ENCODE results near the gene DNASE1L2.
"Not testable (repeated sequence)": the region's sequence is repeated elsewhere in the genome, so short reads cannot be mapped to it uniquely, and the experiment has no call there.

Gene DNASE1L2

DNA sequence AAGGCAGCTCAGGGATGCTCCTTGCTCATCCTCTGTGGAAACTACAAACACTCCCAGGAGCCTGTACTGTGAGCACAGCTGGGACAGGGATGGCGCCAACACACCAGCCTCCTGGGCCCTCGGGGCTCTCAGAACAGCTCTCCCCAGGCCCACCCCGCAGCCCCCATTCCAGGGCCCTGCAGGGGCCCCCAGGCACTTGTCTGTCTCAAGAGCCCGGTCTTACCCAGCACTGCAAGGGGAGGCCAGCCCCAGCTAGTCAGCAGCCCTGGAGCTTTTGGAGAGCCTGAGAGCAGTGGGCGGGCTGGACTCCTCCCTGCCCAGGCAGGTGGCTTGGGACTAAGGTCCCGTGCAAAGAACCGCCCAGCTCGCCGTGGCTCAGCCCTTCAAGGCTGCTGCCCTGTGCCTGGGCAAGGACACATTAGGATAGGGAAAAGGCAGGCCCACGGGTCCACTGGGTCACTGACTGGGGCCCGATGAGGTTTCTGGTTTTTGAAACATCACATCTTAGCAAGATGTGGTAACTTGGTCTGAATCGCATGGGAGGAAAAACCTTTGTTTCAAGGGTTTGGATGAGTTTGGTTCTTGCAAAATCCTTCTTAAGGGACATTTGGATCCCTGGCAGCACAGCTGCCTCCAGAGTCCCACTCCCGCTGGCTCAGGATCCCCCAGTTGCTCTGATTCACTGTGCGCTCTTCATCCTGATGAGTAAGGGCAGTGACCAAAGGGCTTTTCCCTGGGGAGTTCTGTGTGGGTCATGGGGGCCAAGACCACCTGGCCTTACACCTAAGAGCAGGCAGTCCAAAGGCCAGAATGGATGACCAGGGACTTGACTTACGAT is 2.8 kb downstream of the DNASE1L2 start:
- no peak for DNase-seq (ENCODE audit: low spot score)

DNA sequence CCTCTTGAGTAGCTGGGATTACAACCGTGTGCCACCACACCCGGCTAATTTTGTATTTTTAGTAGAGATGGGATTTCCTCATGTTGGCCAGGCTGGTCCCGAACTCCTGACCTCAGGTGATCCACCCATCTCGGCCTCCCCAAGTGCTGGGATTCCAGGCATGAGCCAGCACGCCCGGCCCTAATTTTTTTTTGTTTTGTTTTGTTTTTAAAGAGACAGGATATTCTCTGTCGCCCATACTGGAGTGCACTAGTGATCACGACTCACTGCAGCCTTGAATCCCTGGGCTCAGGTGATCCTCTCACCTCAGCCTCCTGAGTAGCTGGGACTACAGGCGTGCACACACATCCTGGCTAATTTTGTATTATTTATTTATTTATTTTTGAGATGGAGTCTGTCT is 4.1 kb downstream of the DNASE1L2 start:
- not testable (repeated sequence) for DNase-seq (ENCODE audit: low spot score)

- DNase-seq (ENCODE audit: low spot score) = no peak
Observed at GRCh38 chr16:2242598-2242997, 6.4 kb downstream of the DNASE1L2 start.

DNA sequence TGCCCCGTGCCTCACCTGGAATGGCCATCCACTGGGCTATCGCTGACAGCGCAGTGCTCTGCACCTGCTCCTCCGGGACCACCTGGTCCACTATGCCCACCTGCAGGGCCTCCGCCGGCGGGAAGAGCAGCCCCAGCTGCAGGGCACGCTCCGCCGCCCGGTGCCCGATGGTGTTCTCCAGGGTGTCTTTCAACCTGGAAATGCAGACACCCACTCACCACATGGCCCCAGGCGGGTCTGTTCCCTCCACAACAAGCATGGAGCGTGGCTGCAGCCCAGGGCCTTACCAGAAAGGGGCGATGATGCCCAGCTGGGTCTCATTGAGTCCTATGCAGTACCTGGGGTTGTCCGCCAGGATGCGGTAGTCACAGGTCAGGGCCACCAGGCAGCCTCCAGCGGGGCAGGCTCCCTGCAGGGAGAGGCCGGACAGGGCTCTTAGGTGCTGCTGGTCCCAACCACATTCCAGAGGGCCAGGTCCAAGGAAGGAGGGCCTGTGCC is 6.8 kb downstream of the DNASE1L2 start:
- DNase-seq (ENCODE audit: low spot score) = no peak

GRCh38 chr16:2243781-2244180 is 7.5 kb downstream of the DNASE1L2 start:
- DNase-seq (ENCODE audit: low spot score) = no peak

- DNase-seq (ENCODE audit: low spot score) = no peak
Observed at GRCh38 chr16:2244301-2244700, 8.1 kb downstream of the DNASE1L2 start.

DNA sequence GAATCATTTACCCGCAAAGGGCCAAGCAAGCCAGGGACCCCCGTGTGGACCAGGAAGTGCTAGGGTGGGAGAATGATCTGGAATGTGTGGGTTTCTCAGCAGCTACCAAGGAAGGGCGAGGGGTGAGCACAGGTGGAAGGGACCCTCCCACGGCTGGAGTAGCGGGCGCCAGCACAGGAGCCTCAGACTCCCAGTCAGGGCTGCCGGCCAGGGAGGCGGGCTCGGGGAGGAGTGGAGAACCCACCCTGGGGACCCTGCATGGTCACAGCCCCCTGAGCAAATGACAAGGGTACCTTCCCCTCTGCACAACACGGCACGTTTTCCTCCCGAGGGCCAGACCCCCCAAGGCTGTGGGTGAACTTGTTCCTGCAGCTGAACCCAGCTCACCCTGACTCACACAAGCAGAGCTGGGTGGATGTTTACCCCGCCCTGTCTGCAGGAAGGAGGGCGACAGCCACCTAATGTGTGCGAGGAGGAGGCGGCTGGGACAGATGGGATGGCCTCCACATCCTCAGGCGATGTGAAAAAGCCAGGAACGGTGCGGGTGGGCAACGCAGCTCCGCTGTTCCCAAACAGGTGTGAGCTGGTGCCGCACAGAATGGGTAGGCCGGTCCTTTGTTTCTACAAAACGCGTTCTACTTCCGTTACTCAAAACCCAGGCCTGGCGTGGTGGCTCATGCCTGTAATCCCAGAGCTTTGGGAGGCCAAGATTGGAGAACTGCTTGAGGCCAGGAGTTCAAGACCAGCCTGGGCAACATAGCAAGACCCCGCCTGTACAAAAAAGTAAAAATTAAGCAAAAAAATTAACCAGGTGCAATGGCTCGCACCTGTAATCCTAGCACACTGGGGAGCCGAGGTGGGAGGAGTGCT is 8.9 kb downstream of the DNASE1L2 start:
- no peak for DNase-seq (ENCODE audit: low spot score)

- DNase-seq (ENCODE audit: low spot score) = no peak
Observed at GRCh38 chr16:2246301-2246885, 10.1 kb downstream of the DNASE1L2 start.

- no peak for DNase-seq (ENCODE audit: low spot score)
Observed at GRCh38 chr16:2250652-2251295, 14.5 kb downstream of the DNASE1L2 start.

- peak; percentile 95 for DNase-seq (ENCODE audit: low spot score)
Observed at GRCh38 chr16:2251296-2252111, 15.3 kb downstream of the DNASE1L2 start, which contains the start of gene ECI1. TSS of gene ECI1 (minus strand) at chr16:2251587. CDS start at chr16:2251566, 21 bp downstream.

GRCh38 chr16:2252806-2253148 is 16.5 kb downstream of the DNASE1L2 start:
- DNase-seq (ENCODE audit: low spot score) = no peak

DNA sequence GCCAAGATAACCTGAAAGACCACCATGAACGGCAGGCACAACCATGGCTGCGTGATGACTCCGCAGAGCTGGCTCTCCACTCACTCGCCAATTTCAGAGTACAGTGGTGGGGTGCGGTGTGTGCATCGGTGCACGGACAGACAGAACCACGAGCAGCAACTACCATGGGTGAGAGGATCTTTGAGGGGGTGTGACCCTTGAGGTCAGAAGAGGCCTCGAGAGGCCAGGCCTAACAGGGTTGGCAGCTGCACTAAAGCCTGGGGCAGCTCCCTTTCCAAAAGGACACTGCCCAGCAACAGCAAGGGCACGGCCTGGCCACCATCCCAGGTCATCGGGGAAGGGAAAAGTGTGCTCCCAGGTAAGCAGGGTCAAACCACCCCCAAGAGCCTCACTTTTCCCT is 17.0 kb downstream of the DNASE1L2 start:
- DNase-seq (ENCODE audit: low spot score) = no peak

- DNase-seq (ENCODE audit: low spot score) = no peak
Observed at GRCh38 chr16:2256531-2257140, 20.4 kb downstream of the DNASE1L2 start.

- no peak for DNase-seq (ENCODE audit: low spot score)
Observed at GRCh38 chr16:2257726-2258125, 21.5 kb downstream of the DNASE1L2 start.

DNA sequence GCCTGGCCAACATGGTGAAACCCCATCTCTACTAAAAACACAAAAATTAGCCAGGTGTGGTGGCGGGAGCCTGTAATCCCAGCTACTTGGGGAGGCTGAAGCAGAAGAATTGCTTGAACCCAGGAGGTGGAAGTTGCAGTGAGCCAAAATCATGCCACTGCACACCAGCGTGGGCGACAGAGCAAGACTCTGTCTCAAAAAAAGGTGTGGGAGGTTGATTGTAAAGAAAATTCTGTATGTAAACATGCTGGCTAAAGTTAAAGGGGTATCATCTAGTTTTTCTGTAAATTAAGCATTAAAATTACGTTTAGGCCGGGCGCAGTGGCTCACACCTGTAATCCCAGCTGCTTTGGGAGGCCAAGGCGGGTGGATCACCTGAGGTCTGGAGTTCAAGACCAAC is 22.3 kb downstream of the DNASE1L2 start:
- not testable (repeated sequence) for DNase-seq (ENCODE audit: low spot score)

DNA sequence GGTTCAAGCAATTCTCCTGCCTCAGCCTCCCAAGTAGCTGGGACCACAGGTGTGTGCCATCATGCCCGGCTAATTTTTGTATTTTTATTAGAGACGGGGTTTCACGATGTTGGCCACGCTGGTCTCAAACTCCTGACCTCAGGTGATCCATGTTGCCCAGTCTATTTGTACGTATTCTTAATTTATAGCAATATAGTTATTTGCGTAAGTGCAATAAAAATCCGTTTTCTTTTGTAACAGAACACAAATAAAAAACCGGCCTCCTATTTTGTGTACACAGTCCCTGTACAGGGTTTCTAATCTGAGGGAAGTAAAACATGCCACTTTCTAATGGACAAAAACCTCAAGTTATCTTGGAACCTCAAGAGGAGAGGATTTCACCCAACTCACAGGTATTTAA is 24.0 kb downstream of the DNASE1L2 start:
- DNase-seq (ENCODE audit: low spot score) = no peak

DNA sequence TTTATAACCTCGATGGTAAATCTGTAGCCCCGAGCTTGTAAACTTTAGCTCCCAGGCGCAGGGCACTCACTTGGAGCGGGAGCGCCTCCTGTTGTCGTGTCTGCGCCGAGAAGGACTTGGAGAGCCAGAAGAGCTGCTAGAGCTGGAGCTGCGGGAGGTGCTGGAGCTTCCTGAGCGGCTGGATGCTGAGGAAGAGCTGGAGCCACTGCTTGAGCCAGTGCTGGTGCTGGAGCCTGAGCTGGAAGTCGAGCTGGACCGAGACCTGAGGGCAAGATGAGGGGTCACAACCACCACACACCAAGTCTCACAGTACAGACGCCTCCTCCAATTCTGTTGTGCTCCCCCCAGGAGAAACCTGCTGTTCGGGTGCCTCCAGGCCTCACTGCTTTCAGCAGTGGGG is 26.8 kb downstream of the DNASE1L2 start:
- not testable (repeated sequence) for DNase-seq (ENCODE audit: low spot score)

- DNase-seq (ENCODE audit: low spot score) = not testable (repeated sequence)
Observed at GRCh38 chr16:2266887-2267286, 30.6 kb downstream of the DNASE1L2 start.

DNA sequence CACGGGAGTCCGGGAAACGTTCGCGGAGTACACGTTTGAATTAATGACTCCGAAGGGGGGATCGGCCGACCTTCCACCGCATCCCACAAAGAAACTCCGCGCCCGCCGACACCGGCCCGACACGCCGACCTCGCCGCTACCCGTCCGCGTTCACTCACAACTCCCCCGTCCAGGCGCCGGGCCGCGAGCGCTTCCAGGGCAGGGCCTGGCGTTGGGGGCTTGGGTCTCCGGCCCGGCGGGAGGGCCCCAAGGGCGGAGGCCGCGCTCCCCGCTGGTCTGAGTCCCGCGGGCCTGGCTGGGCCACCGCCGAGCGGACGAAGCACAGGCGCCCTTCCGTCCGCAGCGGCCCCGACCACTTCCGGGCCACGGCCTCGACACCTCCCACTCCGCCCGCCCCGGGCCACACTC is 31.3 kb downstream of the DNASE1L2 start:
- not testable (repeated sequence) for DNase-seq (ENCODE audit: low spot score)

- peak; percentile 93 for DNase-seq (ENCODE audit: low spot score)
Observed at GRCh38 chr16:2267913-2268666, 31.8 kb downstream of the DNASE1L2 start, which contains the start of gene RNPS1. TSS of gene RNPS1 (minus strand) at chr16:2268126. CDS start at chr16:2264643, 3,483 bp downstream.

Measured in globus pallidus (tissue), 1 donor.